IMR-90 (cell line): ENCODE data around the gene OR8B4. TPM values are rescaled to one million over a fixed set of nuclear protein-coding genes. Genes with fewer than 3 reads are reported as not detected.

ENCODE experiments used
- ATAC-seq: fragments of 200-7000 bp; cut with Tn5 transposase; 2 replicates; pipeline ENCODE4 v1.9.1; 2020; ENCODE audit warnings: low read depth, mild to moderate bottlenecking, moderate library complexity
- BruUV-seq: library from RNA; stranded (reverse); fragments of 400-500 nt; replicated peaks from 2 replicates; lab custom pipeline; 2021; lab: Mats Ljungman, UMichigan
- CTCF ChIA-PET: fragments of 300-600 bp; formaldehyde crosslinking; extraction: SDS; loops from one replicate; lab custom pipeline; 2021; ENCODE audit warnings: antibody characterized with exemption; lab: Yijun Ruan, JAX
- POLR2A ChIA-PET: fragments of 300-600 bp; sonication (Branson Sonifier 250); formaldehyde crosslinking; loops from one replicate; lab custom pipeline; 2022; ENCODE audit warnings: antibody characterized with exemption; ENCODE audit not compliant: unreplicated experiment; lab: Charles Lee
- DNase-seq: peaks from one replicate; pipeline ENCODE4 v3.0.0; 2013
- H2AFZ ChIP-seq: replicated peaks from 2 replicates; pipeline ENCODE3; 2013; ENCODE audit warnings: low read length, mild to moderate bottlenecking; ENCODE audit not compliant: poor library complexity
- H2AK5ac ChIP-seq: 2 replicates; pipeline ENCODE4 v1.6.1; 2013; ENCODE audit warnings: low read depth, low read length, inconsistent platforms
- H2AK9ac ChIP-seq: replicated peaks from 2 replicates; pipeline ENCODE3; 2013; ENCODE audit warnings: mild to moderate bottlenecking, low read depth, low read length, moderate library complexity; ENCODE audit not compliant: poor library complexity
- H2BK120ac ChIP-seq: 2 replicates; pipeline ENCODE4 v1.6.1; 2013; ENCODE audit warnings: low read depth, low read length, inconsistent platforms
- H2BK15ac ChIP-seq: 3 replicates; pipeline ENCODE4 v1.6.1; 2013; ENCODE audit warnings: low read depth, low read length, inconsistent platforms
- H2BK20ac ChIP-seq: 2 replicates; pipeline ENCODE4 v1.6.1; 2013; ENCODE audit warnings: low read depth, mild to moderate bottlenecking, inconsistent platforms, low read length, moderate library complexity
- H2BK5ac ChIP-seq: 2 replicates; pipeline ENCODE4 v1.6.1; 2013; ENCODE audit warnings: mild to moderate bottlenecking, low read depth, low read length, inconsistent platforms; ENCODE audit not compliant: poor library complexity, severe bottlenecking
- H3K14ac ChIP-seq: replicated peaks from 2 replicates; pipeline ENCODE4 v1.6.1; 2013; ENCODE audit warnings: low read depth, low read length, inconsistent platforms
- H3K18ac ChIP-seq: 2 replicates; pipeline ENCODE4 v1.6.1; 2013; ENCODE audit warnings: low read depth, low read length, control low read depth
- H3K23ac ChIP-seq: 2 replicates; pipeline ENCODE4 v1.6.1; 2013; ENCODE audit warnings: low read depth, low read length, inconsistent platforms
- H3K27ac ChIP-seq: 2 replicates; pipeline ENCODE4 v1.5.1; 2013; ENCODE audit warnings: mild to moderate bottlenecking, control low read depth, low read length; ENCODE audit not compliant: insufficient read depth
- H3K27me3 ChIP-seq: 2 replicates; pipeline ENCODE4 v1.6.1; 2013; ENCODE audit warnings: low read length; ENCODE audit not compliant: control insufficient read depth, insufficient read depth
- H3K36me3 ChIP-seq: 2 replicates; pipeline ENCODE4 v1.6.1; 2013; ENCODE audit warnings: low read length, mixed read lengths; ENCODE audit not compliant: control insufficient read depth, insufficient read depth
- H3K4ac ChIP-seq: 2 replicates; pipeline ENCODE4 v1.6.1; 2013; ENCODE audit warnings: low read depth, low read length, inconsistent platforms
- H3K4me1 ChIP-seq: 2 replicates; pipeline ENCODE4 v1.6.1; 2013; ENCODE audit warnings: low read length, mixed read lengths; ENCODE audit not compliant: control insufficient read depth, insufficient read depth
- H3K4me2 ChIP-seq: 2 replicates; pipeline ENCODE4 v1.6.1; 2013; ENCODE audit warnings: low read depth, mild to moderate bottlenecking, control low read depth, low read length, moderate library complexity
- H3K4me3 ChIP-seq: 2 replicates; pipeline ENCODE4 v1.5.1; 2013; ENCODE audit warnings: low read depth, mild to moderate bottlenecking, control low read depth, low read length, moderate library complexity; ENCODE audit not compliant: insufficient read depth
- H3K56ac ChIP-seq: 2 replicates; pipeline ENCODE4 v1.6.1; 2013; ENCODE audit warnings: low read length, inconsistent platforms; ENCODE audit not compliant: insufficient read depth; ENCODE audit errors: extremely low read depth
- H3K79me1 ChIP-seq, 2 experiments: 2 replicates each; pipeline ENCODE4 v1.6.1; 2013; ENCODE audit warnings: low read length in 2 of 2, inconsistent platforms in 1 of 2, low read depth in 1 of 2
- H3K9ac ChIP-seq: 2 replicates; pipeline ENCODE4 v1.6.1; 2013; ENCODE audit warnings: low read depth, low read length, control low read depth
- H3K9me1 ChIP-seq: 2 replicates; pipeline ENCODE4 v1.6.1; 2013; ENCODE audit warnings: low read length, inconsistent platforms; ENCODE audit not compliant: insufficient read depth
- H3K9me3 ChIP-seq: 2 replicates; pipeline ENCODE4 v1.6.1; 2013; ENCODE audit warnings: low read length; ENCODE audit not compliant: control insufficient read depth, insufficient read depth
- H4K20me1 ChIP-seq: 2 replicates; pipeline ENCODE4 v1.6.1; 2013; ENCODE audit warnings: low read length, inconsistent platforms; ENCODE audit not compliant: insufficient read depth
- H4K5ac ChIP-seq: 2 replicates; pipeline ENCODE4 v1.6.1; 2013; ENCODE audit warnings: mild to moderate bottlenecking, low read depth, low read length, control low read depth
- H4K8ac ChIP-seq, 2 experiments: 2 replicates each; pipeline ENCODE4 v1.6.1; 2013; ENCODE audit warnings: low read depth in 2 of 2, low read length in 2 of 2, control low read depth in 1 of 2, inconsistent platforms in 1 of 2
- H4K91ac ChIP-seq: 2 replicates; pipeline ENCODE4 v1.6.1; 2013; ENCODE audit warnings: low read depth, low read length, inconsistent platforms; ENCODE audit not compliant: insufficient read depth
- BHLHE40 ChIP-seq: fragments of 150-350 bp; IDR thresholded peaks from 2 replicates; pipeline ENCODE4 v1.6.1; 2016; ENCODE audit warnings: mild to moderate bottlenecking, low read depth, low read length
- CHD1 ChIP-seq: IDR thresholded peaks from 2 replicates; pipeline ENCODE4 v1.6.1; 2012; ENCODE audit warnings: low read depth, low read length, improper control_type of control experiment
- FOS ChIP-seq: fragments of 150-350 bp; IDR thresholded peaks from 2 replicates; pipeline ENCODE4 v1.6.1; 2016; ENCODE audit warnings: low read depth, low read length
- MAFK ChIP-seq: IDR thresholded peaks from 2 replicates; pipeline ENCODE4 v1.6.1; 2012; ENCODE audit warnings: low read depth, low read length, improper control_type of control experiment
- MAZ ChIP-seq: IDR thresholded peaks from 2 replicates; pipeline ENCODE4 v1.6.1; 2012; ENCODE audit warnings: low read depth, mild to moderate bottlenecking, low read length, improper control_type of control experiment, moderate library complexity, borderline replicate concordance
- MXI1 ChIP-seq: IDR thresholded peaks from 2 replicates; pipeline ENCODE4 v1.6.1; 2012; ENCODE audit warnings: low read depth, mild to moderate bottlenecking, low read length, moderate library complexity, borderline replicate concordance
- NFE2L2 ChIP-seq: fragments of 150-350 bp; IDR thresholded peaks from 2 replicates; pipeline ENCODE4 v1.6.1; 2016; ENCODE audit warnings: low read depth, mild to moderate bottlenecking, low read length
- POLR2A ChIP-seq: IDR thresholded peaks from 2 replicates; pipeline ENCODE4 v1.6.1; 2012; ENCODE audit warnings: mild to moderate bottlenecking, low read depth, low read length
- RAD21 ChIP-seq: IDR thresholded peaks from 2 replicates; pipeline ENCODE4 v1.6.1; 2012; ENCODE audit warnings: low read length, improper control_type of control experiment
- RCOR1 ChIP-seq: IDR thresholded peaks from 2 replicates; pipeline ENCODE4 v1.6.1; 2012; ENCODE audit warnings: mild to moderate bottlenecking, low read length, improper control_type of control experiment; ENCODE audit not compliant: insufficient replicate concordance
- RFX5 ChIP-seq: IDR thresholded peaks from 2 replicates; pipeline ENCODE4 v1.8.0; 2012; ENCODE audit warnings: low read depth, mild to moderate bottlenecking, low read length, moderate library complexity
- WGBS, 2 experiments: methylation state at CpG; one replicate each; pipeline versions ENCODE4 v1.1.5 to v1.1.7; 2013; ENCODE audit warnings: missing lambda C conversion rate in 2 of 2; ENCODE audit not compliant: insufficient read length in 1 of 2; ENCODE audit errors: extremely low coverage in 2 of 2; 5-methylcytosine and 5-hydroxymethylcytosine counted together
- dilution Hi-C: fragments of 300-500 bp; cut with HindIII; formaldehyde crosslinking; loops from one replicate; pipeline ENCODE4 v1.14.3; 2018; ENCODE audit warnings: low sequenced_read_pairs; ENCODE audit not compliant: unreplicated experiment
- in situ Hi-C: fragments of 300-500 bp; cut with MboI; formaldehyde crosslinking; loops from 3 replicates; pipeline ENCODE4 v1.14.3; 2019; ENCODE audit warnings: low sequenced_read_pairs, inconsistent platforms, mixed read lengths
- intact Hi-C: fragments of 100-400 bp; cut with micrococcal nuclease; formaldehyde crosslinking; loops from 2 replicates; pipeline ENCODE4 v1.10.0; 2022
- polyA plus RNA-seq, 3 experiments: library from polyadenylated mRNA; depleted of rRNA; stranded (reverse); fragments of >200 nt; gene quantifications; 2 replicates each; pipeline ENCODE4 v1.2.3, GENCODE V29; 2012; ENCODE audit warnings: low replicate concordance in 1 of 3
- total RNA-seq: library from RNA; depleted of rRNA; stranded (reverse); fragments of >200 nt; gene quantifications from 2 replicates; pipeline ENCODE4 v1.2.3, GENCODE V29; 2012
- TF ChIP-seq, protein P1 (sequence below): fragments of 150-350 bp; IDR thresholded peaks from 2 replicates; pipeline ENCODE4 v1.6.1; 2017; ENCODE audit warnings: mild to moderate bottlenecking, antibody characterized with exemption, low read length, low read depth
- TF ChIP-seq, protein P2 (sequence below): fragments of 150-350 bp; IDR thresholded peaks from 2 replicates; pipeline ENCODE4 v1.6.1; 2016; ENCODE audit warnings: low read depth, mild to moderate bottlenecking, low read length, moderate library complexity, borderline replicate concordance

Gene OR8B4
- total and polyA plus RNA-seq, 2 of the 4 experiments (the other 2 are of a cell fraction) = not detected

DNA sequence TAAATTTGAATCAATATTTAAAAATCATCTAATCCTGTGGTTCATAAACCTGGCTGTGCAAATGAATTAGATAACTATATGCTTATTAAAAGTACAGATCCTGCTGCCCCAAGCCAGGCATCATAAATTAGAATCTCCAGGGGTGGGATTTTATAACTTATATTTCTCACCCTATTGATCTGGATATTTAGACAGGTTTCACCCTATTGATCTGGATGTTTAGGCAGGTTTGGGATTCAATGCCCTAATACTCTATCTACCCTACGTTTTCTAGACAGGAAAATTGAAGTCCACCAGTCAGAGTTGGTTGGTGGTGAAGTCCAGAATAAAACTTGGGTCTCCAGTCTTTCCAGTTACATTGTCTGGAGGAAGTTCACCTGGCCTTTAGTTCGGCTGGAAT, 18.2 kb upstream of the OR8B4 start:
- H2BK15ac ChIP-seq = no peak overlapping the region
- intact Hi-C loops (no loop called here), dilution Hi-C loops (no loop called here), in situ Hi-C loops (no loop called here)
- no peaks in the 10 kb centered on the region for H3K4me1 ChIP-seq
- H2BK5ac ChIP-seq = no peak overlapping the region
- no peak overlapping the region for H2AK9ac ChIP-seq
- H3K4ac ChIP-seq = no peak overlapping the region
- H3K4me2 ChIP-seq = no peak overlapping the region
- H2BK120ac ChIP-seq = no peak overlapping the region
- H2AFZ ChIP-seq = no peak overlapping the region
- no peaks in the 10 kb centered on the region for H3K9me1 ChIP-seq
- H3K79me1 ChIP-seq = no peaks in the 10 kb centered on the region
- ATAC-seq (no peak), DNase-seq (no peak)
- TF ChIP-seq FOS (no peak), MAFK (no peak), RFX5 (no peak), RAD21 (no peak), BHLHE40 (no peak), RCOR1 (no peak), NFE2L2 (no peak), POLR2A (no peak), MAZ (no peak), CHD1 (no peak), MXI1 (no peak)
- TF ChIP-seq, protein P1, sequence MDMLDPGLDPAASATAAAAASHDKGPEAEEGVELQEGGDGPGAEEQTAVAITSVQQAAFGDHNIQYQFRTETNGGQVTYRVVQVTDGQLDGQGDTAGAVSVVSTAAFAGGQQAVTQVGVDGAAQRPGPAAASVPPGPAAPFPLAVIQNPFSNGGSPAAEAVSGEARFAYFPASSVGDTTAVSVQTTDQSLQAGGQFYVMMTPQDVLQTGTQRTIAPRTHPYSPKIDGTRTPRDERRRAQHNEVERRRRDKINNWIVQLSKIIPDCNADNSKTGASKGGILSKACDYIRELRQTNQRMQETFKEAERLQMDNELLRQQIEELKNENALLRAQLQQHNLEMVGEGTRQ = no peak
- TF ChIP-seq, protein P2, sequence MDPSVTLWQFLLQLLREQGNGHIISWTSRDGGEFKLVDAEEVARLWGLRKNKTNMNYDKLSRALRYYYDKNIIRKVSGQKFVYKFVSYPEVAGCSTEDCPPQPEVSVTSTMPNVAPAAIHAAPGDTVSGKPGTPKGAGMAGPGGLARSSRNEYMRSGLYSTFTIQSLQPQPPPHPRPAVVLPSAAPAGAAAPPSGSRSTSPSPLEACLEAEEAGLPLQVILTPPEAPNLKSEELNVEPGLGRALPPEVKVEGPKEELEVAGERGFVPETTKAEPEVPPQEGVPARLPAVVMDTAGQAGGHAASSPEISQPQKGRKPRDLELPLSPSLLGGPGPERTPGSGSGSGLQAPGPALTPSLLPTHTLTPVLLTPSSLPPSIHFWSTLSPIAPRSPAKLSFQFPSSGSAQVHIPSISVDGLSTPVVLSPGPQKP = no peak
- H3K14ac ChIP-seq = no peak overlapping the region
- no peak overlapping the region for H2BK20ac ChIP-seq
- no peak overlapping the region for H3K9ac ChIP-seq
- no peak overlapping the region for H4K8ac ChIP-seq
- H4K20me1 ChIP-seq = no peaks in the 10 kb centered on the region
- no peak overlapping the region for H2AK5ac ChIP-seq
- CTCF ChIA-PET = interaction anchor here (0.6 kb wide), 2 partner anchors 26 to 40 kb away, joined by 3 read pairs; no protein-coding TSS in a partner anchor
- no peak overlapping the region for H4K91ac ChIP-seq
- H3K4me3 ChIP-seq = no peak overlapping the region
- H3K27ac ChIP-seq = no peak overlapping the region
- BruUV-seq = no TSS peak
- 0% methylated on average over 1 of the region's 2 CpGs; no CpG with 5 or more reads in 1 of the 2 experiments for WGBS, 2 experiments
- H3K18ac ChIP-seq = no peak overlapping the region
- H3K9me3 ChIP-seq = no peaks in the 10 kb centered on the region
- H4K5ac ChIP-seq = no peak overlapping the region
- H3K23ac ChIP-seq = no peak overlapping the region
- POLR2A ChIA-PET = no interaction called here
- no peaks in the 10 kb centered on the region; the same call in 1 of the 2 replicates for H3K27me3 ChIP-seq
- no peaks in the 10 kb centered on the region for H3K36me3 ChIP-seq
- no peak overlapping the region for H3K56ac ChIP-seq
